GM18951 (cell line): ENCODE measurements around the gene NTN4.
"Not testable (repeated sequence)": the region's sequence is repeated elsewhere in the genome, so short reads cannot be mapped to it uniquely, and the experiment has no call there.

Source experiments
- POLR2A ChIP-seq: IDR thresholded peaks from 4 replicates; pipeline ENCODE4 v1.6.1; 2011; ENCODE audit warnings: mild to moderate bottlenecking; ENCODE audit not compliant: insufficient read length, insufficient read depth; ENCODE audit errors: extremely low read depth
- in situ Hi-C: fragments of 300-500 bp; cut with MboI; formaldehyde crosslinking; loops from one replicate; pipeline ENCODE4 v1.12.0; 2022; ENCODE audit warnings: low sequenced_read_pairs, mixed read lengths, inconsistent platforms; ENCODE audit not compliant: unreplicated experiment

The NTN4 gene

DNA sequence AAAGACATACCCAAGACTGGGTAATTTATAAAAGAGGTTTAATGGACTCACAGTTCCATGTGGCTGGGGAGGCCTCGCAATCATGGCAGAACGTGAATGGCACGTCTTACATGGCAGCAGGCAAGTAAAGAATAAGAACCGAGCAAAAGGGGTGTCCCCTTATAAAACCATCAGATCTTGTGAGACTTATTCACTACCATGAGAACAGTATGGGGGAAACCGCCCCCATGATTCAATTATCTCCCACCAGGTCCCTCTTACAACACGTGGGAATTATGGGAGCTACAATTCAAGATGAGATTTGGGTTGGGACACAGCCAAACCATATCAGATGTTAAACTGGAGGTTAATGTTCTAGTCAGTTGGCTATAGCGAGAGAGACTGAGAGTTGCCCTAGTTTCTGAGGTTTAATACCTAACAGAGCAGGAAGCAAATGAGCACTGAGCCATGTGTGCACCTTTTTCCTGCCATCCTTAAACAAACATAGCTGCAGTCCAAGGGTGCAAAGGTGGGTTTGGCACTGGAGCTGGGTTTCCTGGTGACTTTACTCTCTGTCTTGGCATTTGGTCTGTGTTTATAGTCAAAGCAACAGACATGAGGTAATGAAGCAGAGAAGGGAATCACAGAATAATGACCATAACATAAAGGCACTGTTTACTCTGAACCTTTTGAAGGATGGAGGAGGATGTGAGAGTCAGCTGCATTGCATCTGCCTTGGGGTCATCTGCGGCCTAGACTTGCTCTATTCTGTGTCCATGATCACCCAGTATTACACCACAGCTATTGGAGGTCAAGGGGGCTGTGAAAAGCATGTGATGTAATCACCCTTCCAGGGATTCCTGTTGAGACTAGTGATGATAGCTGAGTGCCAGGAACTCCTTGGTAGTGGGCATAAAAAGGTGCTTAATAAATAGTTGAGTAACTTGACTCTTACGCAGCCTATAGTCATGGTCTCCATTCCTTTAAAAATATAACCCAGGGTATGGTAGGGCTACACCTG is 155.6 kb downstream of the NTN4 start:
- TF ChIP-seq POLR2A: no peak
- in situ Hi-C loops: no loop called here

GRCh38 chr12:95633732-95634465 is 156.7 kb downstream of the NTN4 start:
- no peak for TF ChIP-seq POLR2A
- in situ Hi-C loops: no loop called here

DNA sequence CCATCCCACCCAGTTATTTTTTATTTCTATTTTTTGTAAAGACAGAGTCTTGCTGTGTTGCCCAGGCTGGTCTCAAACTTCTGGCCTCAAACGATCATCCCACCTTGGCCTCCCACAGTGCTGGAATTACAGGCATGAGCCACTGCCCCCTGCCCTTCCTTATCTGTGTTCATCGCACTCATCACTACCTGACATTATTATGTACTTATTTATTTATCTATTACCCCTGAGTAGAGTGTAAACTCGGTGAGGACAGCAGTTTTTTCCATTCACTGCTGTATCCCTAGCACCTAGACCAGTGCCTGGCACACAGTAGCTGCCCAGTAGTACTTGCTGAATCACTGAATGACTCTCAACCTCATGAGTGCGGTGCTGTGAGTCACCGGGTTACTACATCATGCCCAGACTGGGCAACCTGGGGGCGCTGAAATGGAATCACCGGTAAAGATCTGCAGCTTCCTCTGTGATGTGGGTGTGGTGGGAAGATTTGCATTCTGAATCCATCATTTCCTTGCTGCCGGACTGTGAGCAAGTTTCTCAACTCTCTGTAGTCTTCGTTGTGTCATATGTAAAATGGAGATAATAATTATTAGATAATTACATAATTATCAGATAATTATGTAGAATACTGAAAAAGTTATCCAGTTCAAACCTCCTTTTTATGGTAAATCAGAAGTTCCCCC is 157.4 kb downstream of the NTN4 start:
- in situ Hi-C loops: no loop called here
- no peak for TF ChIP-seq POLR2A

DNA sequence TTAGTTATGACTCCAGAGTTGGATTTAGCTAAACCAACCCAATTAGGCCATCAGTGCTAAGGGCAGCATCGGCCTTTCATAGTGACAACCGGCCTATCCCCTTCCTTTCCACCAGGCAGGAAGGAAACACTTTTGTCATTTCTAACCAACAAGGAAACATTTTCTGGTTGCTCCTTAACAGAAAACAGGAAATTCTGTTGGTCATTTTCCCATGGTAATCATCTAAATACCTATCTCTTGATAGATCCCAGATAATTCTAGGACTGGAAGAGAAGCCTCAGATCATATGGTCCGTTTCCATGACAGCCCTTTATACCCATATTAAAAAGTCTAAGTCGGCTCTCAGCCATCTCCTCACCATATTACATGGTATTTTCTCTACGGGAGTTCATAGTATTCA is 160.1 kb downstream of the NTN4 start:
- in situ Hi-C loops: no loop called here
- TF ChIP-seq POLR2A: no peak

DNA sequence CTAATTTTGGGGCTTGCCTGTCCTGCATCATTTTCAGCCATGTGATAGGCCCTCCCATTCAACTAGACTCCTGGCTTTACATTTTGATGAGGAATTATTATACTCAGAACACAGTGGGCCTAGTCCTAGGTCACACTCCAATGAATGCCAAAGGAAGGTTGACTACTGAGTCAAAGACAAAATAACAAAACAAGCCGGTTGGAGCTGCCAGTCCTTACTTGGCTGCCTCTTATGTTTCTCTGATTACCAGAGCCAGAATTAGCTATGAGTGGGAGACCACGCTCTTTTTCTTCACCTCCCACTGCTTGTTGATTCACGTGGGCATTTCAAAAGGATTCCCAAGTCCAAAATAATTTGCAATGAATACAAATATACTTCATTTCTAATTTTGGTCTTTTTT is 161.2 kb downstream of the NTN4 start:
- in situ Hi-C loops: loop anchor here (10.0 kb wide), 1 partner anchor 175 kb away; no protein-coding TSS in a partner anchor
- TF ChIP-seq POLR2A: no peak

DNA sequence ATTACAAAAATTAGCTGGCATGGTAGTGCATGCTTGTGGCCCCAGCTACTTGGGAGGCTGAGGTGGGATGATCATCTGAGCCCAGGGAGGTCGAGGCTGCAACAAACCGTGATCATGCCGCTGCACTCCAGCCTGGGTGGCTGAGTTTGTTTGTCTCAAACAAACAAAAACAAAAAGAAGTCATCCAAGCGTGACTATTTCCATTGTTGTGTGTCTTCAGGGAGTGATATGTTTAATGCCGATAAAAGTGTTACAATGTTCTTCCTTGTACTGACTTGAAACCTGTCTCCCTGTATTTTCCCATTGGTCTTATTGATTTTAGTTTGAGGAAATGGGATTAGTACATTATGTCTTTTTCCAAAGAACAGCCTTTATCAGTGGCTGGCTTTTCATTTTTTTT is 163.7 kb downstream of the NTN4 start:
- TF ChIP-seq POLR2A: no peak
- in situ Hi-C loops: loop anchor here (10.0 kb wide), 1 partner anchor 178 kb away; no protein-coding TSS in a partner anchor

DNA sequence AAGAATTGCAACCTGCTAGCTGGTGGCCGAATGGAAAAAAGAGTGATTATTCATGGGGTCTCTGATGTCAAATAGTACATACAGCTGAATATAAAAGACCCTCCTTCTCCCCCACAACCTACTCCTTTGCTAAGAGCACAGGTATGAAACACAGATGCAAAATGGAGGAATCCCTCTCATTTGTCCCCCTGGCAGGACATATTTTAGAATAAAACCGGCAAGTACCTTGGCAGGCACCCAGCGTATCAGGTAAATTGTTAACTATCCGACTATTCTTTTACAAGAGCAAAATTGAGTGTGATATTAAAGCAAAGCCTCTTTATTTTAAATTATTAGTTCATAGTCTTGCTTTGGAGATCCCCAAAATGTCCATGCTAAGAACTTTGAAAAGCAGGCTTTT is 165.6 kb downstream of the NTN4 start:
- in situ Hi-C loops: loop anchor here (10.0 kb wide), 1 partner anchor 180 kb away; no protein-coding TSS in a partner anchor
- TF ChIP-seq POLR2A: no peak

GRCh38 chr12:95624589-95624988 is 166.0 kb downstream of the NTN4 start:
- in situ Hi-C loops: loop anchor here (10.0 kb wide), 1 partner anchor 180 kb away; no protein-coding TSS in a partner anchor
- TF ChIP-seq POLR2A: no peak

DNA sequence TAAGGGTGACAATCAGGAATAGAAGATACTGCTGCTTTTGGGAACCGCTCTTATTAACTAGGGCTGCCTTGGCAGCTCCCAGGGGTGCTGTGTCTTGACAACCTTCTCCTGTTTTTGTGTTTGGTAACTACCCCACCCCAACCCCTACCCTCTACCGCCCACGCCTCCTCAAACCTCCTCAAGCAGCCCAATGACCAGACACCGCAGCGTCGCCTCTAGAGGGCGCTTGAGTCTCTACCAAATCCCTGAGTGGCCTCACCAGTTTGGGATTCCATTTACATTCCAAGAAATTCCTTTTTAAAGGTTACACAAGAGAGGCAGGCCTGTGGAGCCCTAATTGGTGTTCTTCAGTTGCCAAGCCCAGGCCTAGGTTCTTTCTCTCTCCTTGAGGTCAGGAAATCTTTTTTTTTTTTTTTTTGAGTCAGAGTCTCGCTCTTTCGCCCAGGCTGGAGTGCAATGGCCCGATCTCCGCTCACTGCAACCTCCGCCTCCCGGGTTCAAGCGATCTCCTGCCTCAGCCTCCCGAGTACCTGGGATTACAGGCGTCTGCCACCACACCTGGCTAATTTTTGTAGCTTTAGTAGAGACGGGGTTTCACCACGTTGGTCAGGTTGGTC is 166.9 kb downstream of the NTN4 start:
- in situ Hi-C loops: loop anchor here (10.0 kb wide), 1 partner anchor 181 kb away; no protein-coding TSS in a partner anchor
- TF ChIP-seq POLR2A: no peak

GRCh38 chr12:95622879-95623278 is 167.7 kb downstream of the NTN4 start:
- in situ Hi-C loops: loop anchor here (10.0 kb wide), 1 partner anchor 182 kb away; no protein-coding TSS in a partner anchor
- no peak for TF ChIP-seq POLR2A

- TF ChIP-seq POLR2A: no peak
- in situ Hi-C loops: loop anchor here (10.0 kb wide), 1 partner anchor 183 kb away; no protein-coding TSS in a partner anchor
These were observed 168.8 kb downstream of the NTN4 start for GRCh38 chr12:95621725-95622124.

DNA sequence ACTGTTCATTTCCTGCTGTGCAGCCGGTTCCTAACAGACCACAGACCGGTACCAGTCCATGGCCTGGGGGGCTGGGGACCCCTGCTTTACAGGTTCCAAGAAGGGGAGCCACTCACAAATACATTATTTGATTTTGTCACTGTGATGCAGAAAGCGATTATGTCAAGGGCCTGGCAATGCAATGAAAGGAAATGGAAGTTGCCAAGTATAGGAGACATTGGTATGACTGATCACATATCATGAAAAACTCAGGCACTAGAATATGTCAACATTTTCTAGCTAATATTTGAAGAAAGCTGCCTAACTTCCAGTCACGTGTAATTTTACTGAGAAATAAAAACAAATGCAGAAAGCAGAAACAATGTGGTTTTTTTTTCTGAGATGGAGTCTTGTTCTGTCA is 170.4 kb downstream of the NTN4 start:
- TF ChIP-seq POLR2A: no peak
- in situ Hi-C loops: loop anchor here (10.0 kb wide), 1 partner anchor 185 kb away; no protein-coding TSS in a partner anchor

GRCh38 chr12:95616470-95616869 is 174.1 kb downstream of the NTN4 start:
- in situ Hi-C loops: not testable (repeated sequence)

DNA sequence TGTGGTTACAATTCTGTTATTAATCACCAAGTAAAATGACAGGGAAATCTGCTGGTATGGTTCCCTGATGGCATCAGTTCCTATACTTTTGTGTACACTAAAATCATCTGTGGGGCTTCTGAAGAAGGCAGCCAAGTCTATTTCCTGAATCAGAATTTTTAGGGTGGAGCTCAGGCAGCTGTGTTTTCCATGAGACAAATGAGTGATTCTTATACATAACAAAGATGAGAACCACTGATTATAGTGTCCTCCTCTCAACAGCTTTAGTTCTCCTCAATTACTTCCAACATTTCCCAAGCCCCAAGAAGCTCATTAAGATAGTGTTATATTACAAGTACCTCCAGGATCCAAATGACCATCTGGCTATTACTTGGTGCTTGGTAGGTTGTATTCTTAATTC is 174.8 kb downstream of the NTN4 start:
- in situ Hi-C loops: no loop called here
- no peak for TF ChIP-seq POLR2A
